Ascending aorta (tissue), 2 donors: ENCODE measurements around the gene TUBGCP2. TPM values are rescaled to one million over a fixed set of nuclear protein-coding genes. Genes with fewer than 3 reads are reported as not detected.

Experiments used
- DNase-seq, 2 donors: peaks; one replicate each; pipeline ENCODE4 v3.0.0-alpha.2; 2019; ENCODE audit warnings: low spot score in 2 of 2
- H3K27ac ChIP-seq, 2 donors: fragments of 200-600 bp; sonication (generic); one replicate each; pipeline ENCODE4 v1.5.1; 2016 to 2017; ENCODE audit warnings: mild to moderate bottlenecking in 1 of 2
- H3K27me3 ChIP-seq: fragments of 200-600 bp; sonication (generic); one replicate; pipeline ENCODE4 v1.5.1; 2017
- H3K36me3 ChIP-seq, 2 donors: fragments of 200-600 bp; sonication (generic); one replicate each; pipeline ENCODE4 v1.5.1; 2016
- H3K4me1 ChIP-seq, 2 donors: fragments of 200-600 bp; sonication (generic); one replicate each; pipeline ENCODE4 v1.5.1; 2016 to 2017; ENCODE audit warnings: mild to moderate bottlenecking in 1 of 2
- H3K4me3 ChIP-seq, 2 donors: fragments of 200-600 bp; sonication (generic); one replicate each; pipeline ENCODE4 v1.5.1; 2016 to 2017; ENCODE audit warnings: mild to moderate bottlenecking in 1 of 2
- H3K9me3 ChIP-seq, 2 donors: fragments of 200-600 bp; sonication (generic); one replicate each; pipeline ENCODE4 v1.5.1; 2016
- CTCF ChIP-seq, 3 experiments: fragments of 200-600 bp in 2 of 3; fragments of 450-650 bp in 1 of 3; sonication (generic) in 2 of 3; IDR thresholded peaks; one replicate each; pipeline ENCODE4 v1.5.1; 2016 to 2019; ENCODE audit warnings: antibody characterized with exemption in 3 of 3, mild to moderate bottlenecking in 1 of 3, moderate library complexity in 1 of 3
- intact Hi-C: fragments of 100-400 bp; cut with DNase I; formaldehyde crosslinking; loops from one replicate; pipeline ENCODE4 v1.15.1; 2023
- total RNA-seq: library from RNA; depleted of rRNA; stranded (reverse); fragments of >200 nt; gene quantifications from one replicate; pipeline ENCODE4 v1.1.0, GENCODE V29; 2016

The TUBGCP2 gene
- total RNA-seq, 1 donor from 2014 or later: 72.4 TPM

DNA sequence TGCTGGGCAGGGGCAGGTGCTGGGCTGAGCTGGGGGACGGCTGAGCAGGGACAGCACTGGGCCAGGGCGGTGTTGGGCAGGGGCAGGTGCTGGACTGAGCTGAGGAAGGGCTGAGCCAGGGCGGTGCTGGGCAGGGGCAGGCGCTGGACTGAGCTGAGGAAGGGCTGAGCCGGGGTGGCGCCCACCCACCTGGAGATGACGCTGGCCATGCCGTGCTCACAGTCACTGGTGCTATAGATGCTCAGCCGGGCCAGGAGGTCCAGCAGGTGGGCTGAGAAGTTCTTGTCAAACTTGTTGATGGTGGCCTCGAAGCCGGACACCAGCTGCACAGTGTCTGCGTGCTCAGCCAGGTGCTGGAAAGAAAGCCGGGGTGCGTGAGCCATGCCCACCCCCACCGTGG, 27.6 kb downstream of the TUBGCP2 start:
- DNase-seq: no peak
- Histone ChIP-seq H3K36me3 (peaks cover 58 to 75% of the 10 kb centered on the region in 2 donors), H3K4me1 (peaks cover 0 to 3% of the 10 kb centered on the region in 2 donors), H3K27ac (no peak overlapping the region), H3K27me3 (no peaks in the 10 kb centered on the region), H3K4me3 (no peak overlapping the region), H3K9me3 (no peaks in the 10 kb centered on the region)
- no peak for TF ChIP-seq CTCF (IDR thresholded peaks at IDR 0.05)
- intact Hi-C loops: no loop called here

DNA sequence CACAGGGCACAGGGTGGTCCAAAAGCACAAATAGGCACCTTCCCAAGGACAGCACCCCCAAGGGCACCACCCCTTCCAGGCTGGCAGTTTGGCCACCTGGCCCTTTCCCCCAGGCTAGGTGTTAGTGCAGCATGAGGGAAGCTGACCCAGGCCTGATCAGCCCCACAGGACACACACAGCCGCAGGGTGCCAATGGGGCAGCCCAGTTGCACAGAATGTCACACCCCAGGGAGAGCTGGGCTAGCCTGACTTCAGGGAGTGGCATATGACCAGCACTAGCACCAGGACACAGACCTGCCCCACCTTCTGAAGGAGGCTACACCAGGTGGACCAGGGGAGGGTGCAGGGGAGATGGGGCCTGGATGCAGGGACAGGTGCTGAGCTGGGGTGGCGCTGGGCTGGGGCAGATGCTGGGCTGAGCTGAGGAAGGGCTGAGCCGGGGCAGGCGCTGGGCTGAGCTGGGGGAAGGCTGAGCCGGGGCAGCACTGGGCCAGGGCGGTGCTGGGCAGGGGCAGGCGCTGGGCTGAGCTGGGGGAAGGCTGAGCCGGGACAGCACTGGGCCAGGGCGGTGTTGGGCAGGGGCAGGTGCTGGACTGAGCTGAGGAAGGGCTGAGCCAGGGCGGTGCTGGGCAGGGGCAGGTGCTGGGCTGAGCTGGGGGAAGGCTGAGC, 28.1 kb downstream of the TUBGCP2 start:
- peaks cover 57 to 70% of the 10 kb centered on the region in 2 donors for H3K36me3 ChIP-seq
- H3K27me3 ChIP-seq: no peaks in the 10 kb centered on the region
- intact Hi-C loops: no loop called here
- DNase-seq: no peak
- no peak for TF ChIP-seq CTCF (IDR thresholded peaks at IDR 0.05)
- H3K27ac ChIP-seq: no peak overlapping the region
- no peak overlapping the region for H3K4me3 ChIP-seq
- H3K4me1 ChIP-seq: peaks cover 0 to 3% of the 10 kb centered on the region in 2 donors
- H3K9me3 ChIP-seq: no peaks in the 10 kb centered on the region

GRCh38 chr10:133279326-133280226, 29.1 kb downstream of the TUBGCP2 start:
- no peaks in the 10 kb centered on the region for H3K27me3 ChIP-seq
- TF ChIP-seq CTCF (IDR thresholded peaks at IDR 0.05): no peak
- H3K27ac ChIP-seq: no peak overlapping the region
- peaks cover 0 to 3% of the 10 kb centered on the region in 2 donors for H3K4me1 ChIP-seq
- no peak overlapping the region for H3K4me3 ChIP-seq
- intact Hi-C loops: no loop called here
- H3K36me3 ChIP-seq: peaks cover 48 to 60% of the 10 kb centered on the region in 2 donors
- H3K9me3 ChIP-seq: no peaks in the 10 kb centered on the region
- DNase-seq: no peak

GRCh38 chr10:133278577-133279265, 30.0 kb downstream of the TUBGCP2 start:
- intact Hi-C loops: no loop called here
- Histone ChIP-seq H3K36me3 (peaks cover 39 to 52% of the 10 kb centered on the region in 2 donors), H3K9me3 (no peaks in the 10 kb centered on the region), H3K4me3 (no peak overlapping the region), H3K4me1 (peaks cover 0 to 3% of the 10 kb centered on the region in 2 donors), H3K27me3 (no peaks in the 10 kb centered on the region), H3K27ac (no peak overlapping the region)
- TF ChIP-seq CTCF (IDR thresholded peaks at IDR 0.05): no peak
- no peak for DNase-seq

- Histone ChIP-seq H3K9me3 (no peaks in the 10 kb centered on the region), H3K27me3 (no peaks in the 10 kb centered on the region), H3K36me3 (peaks cover 35 to 45% of the 10 kb centered on the region in 2 donors), H3K27ac (peak overlapping the region in 1 of 2 donors; percentile 22), H3K4me1 (peaks cover 0 to 3% of the 10 kb centered on the region in 2 donors), H3K4me3 (no peak overlapping the region)
- DNase-seq: no peak
- intact Hi-C loops: no loop called here
- no peak for TF ChIP-seq CTCF (IDR thresholded peaks at IDR 0.05)
Observed at GRCh38 chr10:133277993-133278576, 30.6 kb downstream of the TUBGCP2 start.
